ENCODE measurements around the gene SPAG6.

DNA sequence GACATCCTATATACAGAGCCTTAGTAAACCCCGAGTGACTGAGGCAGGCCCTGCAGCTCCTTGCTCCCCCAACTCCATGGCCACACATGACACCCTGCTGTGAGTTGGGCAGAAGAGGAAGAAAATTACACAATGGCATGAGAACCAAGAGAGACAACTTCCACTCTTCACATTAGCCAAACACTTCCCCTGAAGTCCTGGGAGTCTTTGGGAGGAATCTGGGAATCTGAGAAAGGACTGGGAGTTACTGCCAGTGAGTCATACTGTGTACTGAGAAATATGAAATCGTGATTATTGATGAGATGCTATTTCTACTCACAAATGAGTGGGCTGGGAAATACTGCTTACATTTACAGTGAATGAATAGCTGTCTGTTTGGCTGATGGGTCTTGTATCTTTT, 116.6 kb downstream of the SPAG6 start:
- TF ChIP-seq CTCF (conservative IDR thresholded peaks at IDR 0.05 in 1 of 2, IDR thresholded peaks at IDR 0.05 in 1 of 2; ENCODE audit: low read depth in 1 of 2, low read length in 2 of 2) = no peak
- TF ChIP-seq EZH2 (IDR thresholded peaks at IDR 0.05; ENCODE audit: low read length, missing control alignments) = no peak
